ENCODE results near the gene DENND6A. TPM values are rescaled to one million over a fixed set of nuclear protein-coding genes. Genes with fewer than 3 reads are reported as not detected.

Gene DENND6A
- total and polyA plus RNA-seq, 2 of the 8 experiments (the other 6 are each of a cell fraction or from before 2014, with no cell fraction given) = 7.8 to 14.8 TPM

Small RNAs within 50 kb of the gene (small RNA-seq; reads per million reads assigned to genes)
- gene RNU6ATAC26P (ENCODE audit: insufficient read depth) = not detected

Other genes with a start within 250 kb of the DENND6A start
- gene DNAH12, start 148.7 kb downstream of the DENND6A start, total RNA-seq (2021; fragmentation: NEBNext Ultra II Directional; extraction: Animal tissue kit (Norgen Biotek cat#: 25700)) = not detected in 2 replicates
- not detected in 2 replicates for gene DNAH12, start 148.7 kb downstream of the DENND6A start, polyA plus RNA-seq (2011; rRNA removed)
- gene PDE12, start 136.8 kb downstream of the DENND6A start, total RNA-seq (2021; fragmentation: NEBNext Ultra II Directional; extraction: Animal tissue kit (Norgen Biotek cat#: 25700)) = 10.8 and 12.1 TPM in 2 replicates
- 9.0 and 13.1 TPM in 2 replicates for gene PDE12, start 136.8 kb downstream of the DENND6A start, polyA plus RNA-seq (2011; rRNA removed)
- gene ARF4, start 95.7 kb downstream of the DENND6A start, total RNA-seq (2021; fragmentation: NEBNext Ultra II Directional; extraction: Animal tissue kit (Norgen Biotek cat#: 25700)) = 137 and 138 TPM in 2 replicates
- 165 and 173 TPM in 2 replicates for gene ARF4, start 95.7 kb downstream of the DENND6A start, polyA plus RNA-seq (2011; rRNA removed)
- 67.6 and 70.4 TPM in 2 replicates for gene SLMAP, start 63.2 kb upstream of the DENND6A start, total RNA-seq (2021; fragmentation: NEBNext Ultra II Directional; extraction: Animal tissue kit (Norgen Biotek cat#: 25700))
- gene SLMAP, start 63.2 kb upstream of the DENND6A start, polyA plus RNA-seq (2011; rRNA removed) = 13.6 and 16.9 TPM in 2 replicates